MM.1S (cell line): ENCODE results near the gene TMEM132D.

Experiments used
- EZH2 ChIP-seq: fragments of 300-600 bp; sonication (generic); optimal IDR thresholded peaks from 2 replicates; pipeline ENCODE3; 2017; ENCODE audit warnings: low read depth, mild to moderate bottlenecking, antibody characterized with exemption, low read length, mixed read lengths
- EZH2phosphoT487 ChIP-seq: fragments of 300-600 bp; sonication (generic); IDR thresholded peaks from 2 replicates; pipeline ENCODE4 v1.6.1; 2018; ENCODE audit warnings: antibody characterized with exemption, low read length
- TF ChIP-seq, protein P1 (sequence below): fragments of 300-600 bp; sonication (generic); IDR thresholded peaks from 2 replicates; pipeline ENCODE4 v1.5.1; 2016; ENCODE audit warnings: antibody characterized with exemption, low read length, mixed read lengths

- TF ChIP-seq, protein P1, sequence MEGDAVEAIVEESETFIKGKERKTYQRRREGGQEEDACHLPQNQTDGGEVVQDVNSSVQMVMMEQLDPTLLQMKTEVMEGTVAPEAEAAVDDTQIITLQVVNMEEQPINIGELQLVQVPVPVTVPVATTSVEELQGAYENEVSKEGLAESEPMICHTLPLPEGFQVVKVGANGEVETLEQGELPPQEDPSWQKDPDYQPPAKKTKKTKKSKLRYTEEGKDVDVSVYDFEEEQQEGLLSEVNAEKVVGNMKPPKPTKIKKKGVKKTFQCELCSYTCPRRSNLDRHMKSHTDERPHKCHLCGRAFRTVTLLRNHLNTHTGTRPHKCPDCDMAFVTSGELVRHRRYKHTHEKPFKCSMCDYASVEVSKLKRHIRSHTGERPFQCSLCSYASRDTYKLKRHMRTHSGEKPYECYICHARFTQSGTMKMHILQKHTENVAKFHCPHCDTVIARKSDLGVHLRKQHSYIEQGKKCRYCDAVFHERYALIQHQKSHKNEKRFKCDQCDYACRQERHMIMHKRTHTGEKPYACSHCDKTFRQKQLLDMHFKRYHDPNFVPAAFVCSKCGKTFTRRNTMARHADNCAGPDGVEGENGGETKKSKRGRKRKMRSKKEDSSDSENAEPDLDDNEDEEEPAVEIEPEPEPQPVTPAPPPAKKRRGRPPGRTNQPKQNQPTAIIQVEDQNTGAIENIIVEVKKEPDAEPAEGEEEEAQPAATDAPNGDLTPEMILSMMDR, result no peak
- TF ChIP-seq EZH2 (no peak), EZH2phosphoT487 (no peak)
Measured at GRCh38 chr12:129563266-129563665, 340.6 kb downstream of the TMEM132D start.
